Measurements from ENCODE around the gene XRCC4.

Gene XRCC4

DNA sequence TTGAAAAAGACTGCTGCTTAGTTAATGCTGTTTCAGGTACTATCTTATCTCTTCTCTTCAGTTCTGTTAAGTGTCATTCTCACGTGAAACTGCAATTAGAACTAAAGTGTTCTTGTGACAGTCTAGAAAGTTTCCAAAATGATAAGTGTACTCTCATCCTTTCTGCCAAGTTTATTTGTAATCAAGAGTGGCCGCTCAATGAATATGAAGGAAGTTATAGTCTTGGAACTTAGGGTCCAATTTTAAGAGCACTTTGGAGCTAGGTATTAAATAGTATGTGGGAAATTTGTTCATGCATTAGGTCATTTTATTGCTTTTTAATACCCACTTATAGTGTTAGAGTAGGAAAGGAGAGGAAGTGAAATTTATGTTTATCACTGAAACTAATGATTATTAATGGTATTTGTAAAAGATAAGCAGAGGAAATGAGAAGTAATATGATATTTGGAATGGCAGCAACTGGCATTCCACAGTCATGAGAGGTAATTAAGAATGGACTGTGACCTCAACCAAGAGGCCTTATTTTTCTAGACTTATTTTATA, 20.4 kb downstream of the XRCC4 start:
- H3K4me3 ChIP-seq (replicated peaks in 1 of 2; ENCODE audit: low read depth in 2 of 2, low read length in 2 of 2), result no peak overlapping the region
- TF ChIP-seq, protein P1, sequence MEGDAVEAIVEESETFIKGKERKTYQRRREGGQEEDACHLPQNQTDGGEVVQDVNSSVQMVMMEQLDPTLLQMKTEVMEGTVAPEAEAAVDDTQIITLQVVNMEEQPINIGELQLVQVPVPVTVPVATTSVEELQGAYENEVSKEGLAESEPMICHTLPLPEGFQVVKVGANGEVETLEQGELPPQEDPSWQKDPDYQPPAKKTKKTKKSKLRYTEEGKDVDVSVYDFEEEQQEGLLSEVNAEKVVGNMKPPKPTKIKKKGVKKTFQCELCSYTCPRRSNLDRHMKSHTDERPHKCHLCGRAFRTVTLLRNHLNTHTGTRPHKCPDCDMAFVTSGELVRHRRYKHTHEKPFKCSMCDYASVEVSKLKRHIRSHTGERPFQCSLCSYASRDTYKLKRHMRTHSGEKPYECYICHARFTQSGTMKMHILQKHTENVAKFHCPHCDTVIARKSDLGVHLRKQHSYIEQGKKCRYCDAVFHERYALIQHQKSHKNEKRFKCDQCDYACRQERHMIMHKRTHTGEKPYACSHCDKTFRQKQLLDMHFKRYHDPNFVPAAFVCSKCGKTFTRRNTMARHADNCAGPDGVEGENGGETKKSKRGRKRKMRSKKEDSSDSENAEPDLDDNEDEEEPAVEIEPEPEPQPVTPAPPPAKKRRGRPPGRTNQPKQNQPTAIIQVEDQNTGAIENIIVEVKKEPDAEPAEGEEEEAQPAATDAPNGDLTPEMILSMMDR (IDR thresholded peaks at IDR 0.05; ENCODE audit: low read depth, low read length), result no peak
- peak; percentile 37 to 59 for DNase-seq (ENCODE audit: low read depth in 2 of 2)

DNA sequence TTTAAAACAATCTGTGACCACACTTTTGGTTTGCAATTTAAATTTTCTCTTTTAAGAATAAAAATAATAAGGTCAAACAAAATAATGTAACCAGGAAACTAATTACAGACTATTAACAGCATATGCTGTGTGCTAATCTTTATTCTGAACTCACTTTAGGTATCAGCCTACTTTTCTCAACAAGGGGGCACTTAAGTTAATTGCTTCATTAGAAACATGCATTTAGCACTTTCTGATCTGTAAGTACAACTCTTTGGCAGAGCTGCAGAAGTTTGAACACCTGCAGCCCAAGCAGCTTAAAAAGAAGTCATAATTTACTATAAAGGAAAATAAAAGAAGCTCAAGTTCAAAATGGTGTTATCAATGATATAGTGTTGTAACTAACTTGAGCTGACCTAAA, 21.7 kb downstream of the XRCC4 start:
- DNase-seq (ENCODE audit: low read depth in 2 of 2), result no peak
- TF ChIP-seq, protein P1 (IDR thresholded peaks at IDR 0.05; ENCODE audit: low read depth, low read length), result no peak
- H3K4me3 ChIP-seq (replicated peaks in 1 of 2; ENCODE audit: low read depth in 2 of 2, low read length in 2 of 2), result no peak overlapping the region

DNA sequence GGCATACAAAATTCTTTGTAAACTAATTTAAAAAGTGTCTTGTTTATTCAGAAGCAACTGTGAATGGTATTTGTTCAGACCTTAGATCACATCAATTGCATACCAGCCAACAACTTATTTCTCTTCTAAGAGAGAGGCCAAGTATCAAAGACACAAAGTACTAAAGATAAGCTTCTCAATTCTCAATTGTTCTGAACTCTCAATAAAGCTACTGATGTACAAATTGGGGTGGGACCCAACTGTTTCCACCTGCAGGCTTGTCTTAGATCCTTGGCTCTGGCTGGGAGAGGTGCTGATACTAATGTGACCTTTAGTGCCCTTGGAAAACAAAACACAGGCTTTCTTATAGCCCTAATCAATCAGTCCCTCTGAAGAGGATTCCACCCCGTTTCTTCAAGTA, 22.1 kb downstream of the XRCC4 start:
- TF ChIP-seq, protein P1 (IDR thresholded peaks at IDR 0.05; ENCODE audit: low read depth, low read length), result no peak
- DNase-seq (ENCODE audit: low read depth in 2 of 2), result no peak
- H3K4me3 ChIP-seq (replicated peaks in 1 of 2; ENCODE audit: low read depth in 2 of 2, low read length in 2 of 2), result no peak overlapping the region

DNA sequence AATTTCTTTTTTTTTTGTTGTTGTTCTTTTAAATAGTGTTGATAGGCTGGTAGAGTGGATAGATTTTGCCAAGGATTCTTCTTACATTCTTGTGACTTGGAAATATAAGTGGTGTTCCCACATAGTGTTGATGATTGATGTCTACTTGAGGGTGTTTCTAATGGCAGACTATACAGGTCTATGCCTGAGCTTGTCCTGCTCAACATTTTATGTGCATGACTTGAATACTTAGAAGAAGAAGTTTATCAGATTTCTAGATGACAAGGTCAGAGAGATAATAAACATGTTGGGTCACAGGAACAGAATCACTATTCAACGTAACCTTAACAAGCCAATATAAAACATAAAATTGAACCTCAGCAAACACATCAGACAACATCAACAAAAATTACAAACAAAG, 24.2 kb downstream of the XRCC4 start:
- TF ChIP-seq, protein P1 (IDR thresholded peaks at IDR 0.05; ENCODE audit: low read depth, low read length), result no peak
- DNase-seq (ENCODE audit: low read depth in 2 of 2), result no peak
- H3K4me3 ChIP-seq (replicated peaks in 1 of 2; ENCODE audit: low read depth in 2 of 2, low read length in 2 of 2), result no peak overlapping the region

DNA sequence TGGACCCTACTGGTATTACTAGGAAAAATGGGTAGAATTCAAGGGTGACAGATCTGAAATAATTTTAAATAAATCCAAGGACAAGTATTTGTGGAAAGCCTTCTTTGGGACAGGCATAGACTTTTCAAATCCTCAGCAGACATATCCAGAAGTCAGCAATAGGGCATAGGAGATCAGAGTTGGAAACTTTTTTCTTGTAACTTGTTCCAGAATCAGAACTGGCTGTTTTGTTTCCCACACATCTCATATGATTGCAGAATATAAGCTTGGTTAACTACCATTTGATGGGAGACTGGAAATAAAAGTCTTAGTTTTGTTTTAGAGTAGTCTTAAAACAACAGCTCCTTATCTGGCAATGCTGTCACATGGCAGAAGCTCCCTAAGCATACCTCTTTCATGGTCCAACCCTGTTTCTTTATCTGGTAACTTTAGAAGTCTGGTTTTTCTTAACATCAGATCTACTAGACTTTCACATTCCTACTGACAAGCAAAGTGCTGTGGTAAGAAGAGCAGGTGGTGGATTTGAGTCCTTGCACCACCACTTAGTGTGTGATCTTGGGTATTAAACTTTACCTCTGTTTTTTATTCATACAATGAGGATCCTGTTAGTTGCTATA, 25.1 kb downstream of the XRCC4 start:
- no peak overlapping the region for H3K4me3 ChIP-seq (replicated peaks in 1 of 2; ENCODE audit: low read depth in 2 of 2, low read length in 2 of 2)
- peak in 1 of 2 donors; percentile 38 for DNase-seq (ENCODE audit: low read depth in 2 of 2)
- TF ChIP-seq, protein P1 (IDR thresholded peaks at IDR 0.05; ENCODE audit: low read depth, low read length), result no peak

DNA sequence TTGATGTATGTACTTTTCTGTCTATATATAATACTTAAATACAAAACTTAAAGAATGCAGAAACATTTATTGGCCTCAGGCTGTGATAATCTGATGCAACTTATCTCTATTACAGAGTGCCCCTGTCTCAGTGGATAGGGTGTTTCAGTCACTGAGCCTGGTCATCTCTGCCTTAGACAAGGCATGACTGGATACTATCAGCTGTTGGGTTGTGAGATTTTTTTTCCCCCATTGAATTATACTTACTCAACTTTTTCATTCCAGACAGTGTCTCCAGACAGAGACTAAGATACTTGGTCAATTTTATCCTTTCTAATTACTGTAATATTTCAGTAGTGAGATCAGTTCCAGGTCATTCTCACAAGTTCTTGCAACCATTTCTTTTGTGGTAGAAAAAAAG, 26.7 kb downstream of the XRCC4 start:
- H3K4me3 ChIP-seq (replicated peaks in 1 of 2; ENCODE audit: low read depth in 2 of 2, low read length in 2 of 2), result no peak overlapping the region
- peak in 1 of 2 donors; percentile 36 for DNase-seq (ENCODE audit: low read depth in 2 of 2)
- TF ChIP-seq, protein P1 (IDR thresholded peaks at IDR 0.05; ENCODE audit: low read depth, low read length), result no peak
